GM12878 (cell line): ENCODE data around the gene NLGN1. TPM values are rescaled to one million over a fixed set of nuclear protein-coding genes. Genes with fewer than 3 reads are reported as not detected.

Source experiments
- ATAC-seq: fragments of 200-7000 bp; cut with Tn5 transposase; 3 replicates; pipeline ENCODE4 v1.9.1; 2020; ENCODE audit warnings: mild to moderate bottlenecking, moderate library complexity
- BruUV-seq: library from RNA; stranded (reverse); fragments of 400-500 nt; replicated peaks from 2 replicates; lab custom pipeline; 2021; lab: Mats Ljungman, UMichigan
- CTCF ChIA-PET: fragments of 300-600 bp; sonication (Branson Sonifier 250); formaldehyde crosslinking; extraction: SDS; loops from one replicate; lab custom pipeline; 2021; ENCODE audit warnings: inconsistent platforms; lab: Yijun Ruan, JAX
- POLR2A ChIA-PET: fragments of 350-600 bp; formaldehyde crosslinking; extraction: SDS; loops from one replicate; lab custom pipeline; 2021; ENCODE audit warnings: inconsistent platforms; lab: Charles Lee
- RAD21 ChIA-PET: fragments of 300-600 bp; sonication (Branson Sonifier 250); formaldehyde crosslinking; loops from one replicate; lab custom pipeline; 2023; ENCODE audit warnings: antibody characterized with exemption; ENCODE audit not compliant: unreplicated experiment; lab: Charles Lee
- SMC1A ChIA-PET: fragments of 300-600 bp; sonication (Branson Sonifier 250); formaldehyde crosslinking; loops from one replicate; lab custom pipeline; 2023; ENCODE audit not compliant: unreplicated experiment, uncharacterized antibody; lab: Charles Lee
- DNase-seq: peaks from one replicate; pipeline ENCODE4 v3.0.0-alpha.2; 2011; ENCODE audit warnings: low read depth, low spot score
- FAIRE-seq: peaks from 3 replicates; lab custom pipeline; 2011; peaks lifted over from hg19 to GRCh38; lab: Jason Lieb, UNC
- H2AFZ ChIP-seq: 2 replicates; pipeline ENCODE4 v1.6.0; 2011; ENCODE audit warnings: low read depth, low read length, control low read depth; ENCODE audit not compliant: control insufficient read depth
- H3K27ac ChIP-seq: 2 replicates; pipeline ENCODE4 v1.5.1; 2011; ENCODE audit warnings: control low read depth; ENCODE audit not compliant: control insufficient read depth, insufficient read depth
- H3K27me3 ChIP-seq, 2 experiments: replicated peaks in 1 of 2; 2 replicates each; pipeline versions ENCODE4 v1.6.0 to v1.6.1; 2011; ENCODE audit warnings: low read length in 1 of 2; ENCODE audit not compliant: control insufficient read depth in 2 of 2, insufficient read depth in 2 of 2
- H3K36me3 ChIP-seq, 2 experiments: 2 replicates each; pipeline ENCODE4 v1.5.1; 2011; ENCODE audit warnings: low read length in 1 of 2; ENCODE audit not compliant: control insufficient read depth in 2 of 2, insufficient read depth in 2 of 2
- H3K4me1 ChIP-seq: 2 replicates; pipeline ENCODE4 v1.6.1; 2011; ENCODE audit warnings: mild to moderate bottlenecking, low read length, moderate library complexity, mixed read lengths; ENCODE audit not compliant: control insufficient read depth, insufficient read depth
- H3K4me2 ChIP-seq: 2 replicates; pipeline ENCODE4 v1.6.0; 2011; ENCODE audit warnings: control low read depth; ENCODE audit not compliant: control insufficient read depth, insufficient read depth
- H3K4me3 ChIP-seq: fragments of 200-600 bp; sonication (generic); 2 replicates; pipeline ENCODE4 v1.5.1; 2016
- H3K79me2 ChIP-seq: 2 replicates; pipeline ENCODE4 v1.6.0; 2011; ENCODE audit warnings: low read length; ENCODE audit not compliant: control insufficient read depth, insufficient read depth
- H3K9ac ChIP-seq: 2 replicates; pipeline ENCODE4 v1.8.0; 2011; ENCODE audit warnings: low read length, control low read depth, mixed read lengths; ENCODE audit not compliant: control insufficient read depth, insufficient read depth
- H3K9me3 ChIP-seq: replicated peaks from 3 replicates; pipeline ENCODE4 v1.5.1; 2011; ENCODE audit warnings: mild to moderate bottlenecking, low read length; ENCODE audit not compliant: control insufficient read depth, insufficient read depth
- H4K20me1 ChIP-seq: 2 replicates; pipeline ENCODE4 v1.6.0; 2011; ENCODE audit not compliant: control insufficient read depth, insufficient read depth
- BACH1 ChIP-seq: fragments of 450-650 bp; IDR thresholded peaks from 2 replicates; pipeline ENCODE4 v1.6.1; 2017; ENCODE audit warnings: mild to moderate bottlenecking, borderline replicate concordance
- BCL11A ChIP-seq: IDR thresholded peaks from 2 replicates; pipeline ENCODE4 v1.6.1; 2011; ENCODE audit warnings: low read depth, low read length
- ETV6 ChIP-seq, 2 experiments: fragments of 450-650 bp in 1 of 2; IDR thresholded peaks in 1 of 2; conservative IDR thresholded peaks in 1 of 2; 2 replicates each; pipeline ENCODE4 v1.6.1; 2014; ENCODE audit warnings: antibody characterized with exemption in 1 of 2, borderline replicate concordance in 1 of 2, low read depth in 1 of 2, mild to moderate bottlenecking in 1 of 2, moderate library complexity in 1 of 2
- HDAC2 ChIP-seq: fragments of 200-600 bp; sonication (generic); IDR thresholded peaks from 2 replicates; pipeline ENCODE4 v1.6.1; 2017
- IRF5 ChIP-seq: fragments of 450-650 bp; IDR thresholded peaks from 2 replicates; pipeline ENCODE4 v1.6.1; 2017; ENCODE audit warnings: borderline replicate concordance
- NFIC ChIP-seq: IDR thresholded peaks from 2 replicates; pipeline ENCODE4 v1.6.1; 2012; ENCODE audit warnings: low read depth, mild to moderate bottlenecking, inconsistent platforms, low read length, moderate library complexity
- NRF1 ChIP-seq: conservative IDR thresholded peaks from 2 replicates; pipeline ENCODE4 v1.6.1; 2011; ENCODE audit warnings: mild to moderate bottlenecking, low read depth, low read length, improper control_type of control experiment
- RFX5 ChIP-seq: IDR thresholded peaks from 2 replicates; pipeline ENCODE4 v1.6.1; 2011; ENCODE audit warnings: low read depth, low read length, improper control_type of control experiment
- ZNF622 ChIP-seq: fragments of 450-650 bp; IDR thresholded peaks from 2 replicates; pipeline ENCODE4 v1.6.1; 2017; ENCODE audit warnings: mild to moderate bottlenecking, inconsistent platforms
- WGBS: methylation state at CpG from one replicate; pipeline ENCODE4 v1.1.6; 2016; ENCODE audit warnings: low lambda C conversion rate; ENCODE audit not compliant: insufficient replicate concordance, insufficient coverage; ENCODE audit errors: missing lambda C conversion rate; 5-methylcytosine and 5-hydroxymethylcytosine counted together
- in situ Hi-C: fragments of 300-500 bp; cut with MboI; formaldehyde crosslinking; loops from 9 replicates; pipeline ENCODE4 v1.14.3; 2018; ENCODE audit warnings: mixed read lengths
- intact Hi-C: fragments of 100-400 bp; cut with micrococcal nuclease; formaldehyde crosslinking; loops from one replicate; pipeline ENCODE4 v1.14.2; 2022; ENCODE audit not compliant: unreplicated experiment
- polyA plus RNA-seq, 11 experiments: library from polyadenylated mRNA; depleted of rRNA in 4 of 11; unstranded in 6 of 11; stranded (reverse) in 5 of 11; fragments of >200 nt; fragmentation: Nextera tagmentation in 4 of 11; fragmentation: Illumina TruSeq in 1 of 11; extraction: Ambion mirVana in 4 of 11; extraction: Trizol in 1 of 11; gene quantifications; 1 replicate in 1 of 11; 2 replicates in 10 of 11; pipeline versions ENCODE4 v1.2.1 to v1.2.3, GENCODE V29; 2011 to 2016; ENCODE audit warnings: inconsistent platforms in 2 of 11, missing spikeins in 2 of 11, low read depth in 1 of 11
- total RNA-seq, 4 experiments: library from RNA; depleted of rRNA in 3 of 4; stranded (reverse); fragments of >200 nt in 3 of 4; fragmentation: Illumina TruSeq in 1 of 4; extraction: Trizol in 1 of 4; gene quantifications; 2 replicates each; pipeline versions ENCODE4 v1.2.1 to v1.2.3, GENCODE V29; 2013 to 2021
- TF ChIP-seq, protein P1 (sequence below): fragments of 450-650 bp; IDR thresholded peaks from 2 replicates; pipeline ENCODE4 v1.6.1; 2017; ENCODE audit warnings: low read depth, mild to moderate bottlenecking, moderate library complexity

NLGN1 gene
- total and polyA plus RNA-seq, 10 of the 15 experiments (the other 5 are each of a cell fraction or from before 2014, with no cell fraction given) = not detected

GRCh38 chr3:174268586-174268985 is 871.0 kb downstream of the NLGN1 start:
- DNase-seq = no peak
- ChIA-PET RAD21 (no interaction called here), SMC1A (interaction anchor here (1.6 kb wide), 1 partner anchor 10 kb away, joined by 4 read pairs; no protein-coding TSS in a partner anchor), CTCF (no interaction called here), POLR2A (no interaction called here)
- H3K36me3 ChIP-seq = no peaks in the 10 kb centered on the region
- H3K79me2 ChIP-seq = no peaks in the 10 kb centered on the region
- TF ChIP-seq, protein P1, sequence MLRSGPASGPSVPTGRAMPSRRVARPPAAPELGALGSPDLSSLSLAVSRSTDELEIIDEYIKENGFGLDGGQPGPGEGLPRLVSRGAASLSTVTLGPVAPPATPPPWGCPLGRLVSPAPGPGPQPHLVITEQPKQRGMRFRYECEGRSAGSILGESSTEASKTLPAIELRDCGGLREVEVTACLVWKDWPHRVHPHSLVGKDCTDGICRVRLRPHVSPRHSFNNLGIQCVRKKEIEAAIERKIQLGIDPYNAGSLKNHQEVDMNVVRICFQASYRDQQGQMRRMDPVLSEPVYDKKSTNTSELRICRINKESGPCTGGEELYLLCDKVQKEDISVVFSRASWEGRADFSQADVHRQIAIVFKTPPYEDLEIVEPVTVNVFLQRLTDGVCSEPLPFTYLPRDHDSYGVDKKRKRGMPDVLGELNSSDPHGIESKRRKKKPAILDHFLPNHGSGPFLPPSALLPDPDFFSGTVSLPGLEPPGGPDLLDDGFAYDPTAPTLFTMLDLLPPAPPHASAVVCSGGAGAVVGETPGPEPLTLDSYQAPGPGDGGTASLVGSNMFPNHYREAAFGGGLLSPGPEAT = no peak
- no peak for TF ChIP-seq BACH1
- no peak for TF ChIP-seq ZNF622
- no peak for TF ChIP-seq RFX5
- TF ChIP-seq IRF5 = no peak
- TF ChIP-seq NRF1 = no peak
- TF ChIP-seq HDAC2 = no peak
- no peak for TF ChIP-seq BCL11A
- TF ChIP-seq ETV6 (conservative IDR thresholded peaks at IDR 0.05 in 1 of 2, IDR thresholded peaks at IDR 0.05 in 1 of 2; ENCODE audit: borderline replicate concordance in 1 of 2, low read depth in 1 of 2) = no peak
- no peak for TF ChIP-seq NFIC
- H4K20me1 ChIP-seq = no peaks in the 10 kb centered on the region
- intact Hi-C loops (no loop called here), in situ Hi-C loops (no loop called here)
- H3K4me2 ChIP-seq = no peak overlapping the region
- no peak for FAIRE-seq
- no peaks in the 10 kb centered on the region for H3K4me1 ChIP-seq
- H3K9ac ChIP-seq = no peak overlapping the region
- BruUV-seq = no TSS peak
- ATAC-seq = no peak
- no peak overlapping the region for H3K4me3 ChIP-seq
- H3K27me3 ChIP-seq = no peaks in the 10 kb centered on the region
- WGBS = 17% methylated on average over 3 of the region's 3 CpGs
- no peak overlapping the region for H3K27ac ChIP-seq
- H3K9me3 ChIP-seq = no peaks in the 10 kb centered on the region
- no peak overlapping the region for H2AFZ ChIP-seq
